Stimulated activated CD4-positive, alpha-beta T cell treated with anti-CD3 and anti-CD28 coated beads, Interleukin-4, amount 100 ng/mL, for 1 hour (primary cell): ENCODE measurements around the gene HAVCR1.
"Not testable (repeated sequence)": the region's sequence is repeated elsewhere in the genome, so short reads cannot be mapped to it uniquely, and the experiment has no call there.

Source experiments
- DNase-seq: peaks from one replicate; pipeline ENCODE4 v3.0.0-alpha.2; 2020

HAVCR1 gene

DNA sequence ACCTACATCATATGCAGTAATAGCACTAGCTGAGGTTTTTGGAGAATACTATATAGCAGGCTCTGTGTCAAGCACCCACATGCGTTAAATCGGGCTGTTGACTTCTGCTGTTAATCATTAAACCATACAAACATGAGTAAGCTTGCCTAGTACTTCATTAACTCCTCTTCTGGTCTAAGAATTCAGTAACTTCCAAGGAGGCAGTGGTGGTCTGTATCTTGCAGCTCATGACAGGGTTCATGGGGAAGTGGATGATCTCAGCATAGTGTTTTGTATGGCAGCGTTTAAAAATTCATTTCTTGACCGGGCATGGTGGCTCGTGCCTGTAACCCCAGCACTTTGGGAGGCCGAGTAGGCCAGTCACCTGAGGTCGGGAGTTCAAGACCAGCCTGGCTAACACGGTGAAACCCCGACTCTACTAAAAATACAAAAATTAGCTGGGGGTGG lies at the start of gene HAVCR1:
HAVCR1 (minus strand) TSS at position 24 of the 447 bp plus-strand sequence. CDS start 1,173 bp downstream, outside the sequence.
- DNase-seq: no peak

DNA sequence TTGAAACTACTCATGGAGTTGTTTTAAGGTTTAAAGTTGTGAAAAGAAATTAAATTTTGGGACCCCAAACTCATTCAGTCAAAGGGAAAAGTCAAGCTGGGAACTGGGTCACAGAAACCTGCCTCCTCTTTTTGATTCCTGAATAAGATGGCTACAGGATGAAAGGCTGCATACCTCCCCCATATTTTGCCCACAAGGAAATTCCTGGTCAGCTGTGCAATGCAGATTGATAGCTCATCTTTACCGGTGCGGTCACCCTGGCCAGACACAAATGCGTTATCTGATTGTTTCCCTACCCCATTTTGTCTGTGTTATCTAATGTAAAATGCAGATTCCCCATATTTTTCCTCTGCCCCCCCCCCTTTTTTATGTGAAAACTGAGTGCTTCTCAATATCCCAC lies 48.6 kb upstream of the HAVCR1 start:
- DNase-seq: no peak

- DNase-seq: no peak
Observed at GRCh38 chr5:157106630-157107461, 47.9 kb upstream of the HAVCR1 start.

- no peak for DNase-seq
Observed at GRCh38 chr5:157100140-157100679, 41.3 kb upstream of the HAVCR1 start.

DNA sequence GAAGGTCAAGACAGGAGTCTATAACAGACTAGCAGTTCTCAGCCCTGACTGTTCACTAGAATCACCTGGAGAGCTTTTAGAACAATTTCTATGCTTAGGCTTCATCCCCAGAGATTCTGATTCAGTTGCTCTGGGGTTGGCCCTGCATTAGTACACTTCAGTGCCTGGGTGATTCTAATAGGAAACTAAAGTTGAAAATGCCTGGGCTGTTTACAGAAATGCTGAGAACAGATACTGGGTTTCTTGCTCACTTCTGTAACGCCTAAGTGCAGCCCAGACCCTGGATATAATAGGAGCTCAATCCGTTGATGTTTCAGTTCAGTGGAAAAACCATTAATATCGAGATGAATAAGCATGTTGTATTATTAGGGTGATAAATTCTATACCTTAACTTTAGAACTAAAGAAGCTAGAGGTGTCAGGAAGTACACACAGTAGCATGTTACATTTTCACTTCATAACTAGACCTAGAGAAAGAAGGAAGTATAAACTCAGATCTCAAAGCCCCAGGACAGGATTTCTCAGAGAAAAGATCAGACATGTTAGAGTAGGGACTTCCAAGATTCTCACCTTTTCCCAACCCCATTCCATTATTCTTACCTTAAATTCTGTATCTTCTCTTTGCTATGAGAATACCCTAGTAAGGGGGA lies 29.6 kb upstream of the HAVCR1 start:
- DNase-seq: no peak

GRCh38 chr5:157086751-157087359 lies 27.9 kb upstream of the HAVCR1 start:
- DNase-seq: no peak

DNA sequence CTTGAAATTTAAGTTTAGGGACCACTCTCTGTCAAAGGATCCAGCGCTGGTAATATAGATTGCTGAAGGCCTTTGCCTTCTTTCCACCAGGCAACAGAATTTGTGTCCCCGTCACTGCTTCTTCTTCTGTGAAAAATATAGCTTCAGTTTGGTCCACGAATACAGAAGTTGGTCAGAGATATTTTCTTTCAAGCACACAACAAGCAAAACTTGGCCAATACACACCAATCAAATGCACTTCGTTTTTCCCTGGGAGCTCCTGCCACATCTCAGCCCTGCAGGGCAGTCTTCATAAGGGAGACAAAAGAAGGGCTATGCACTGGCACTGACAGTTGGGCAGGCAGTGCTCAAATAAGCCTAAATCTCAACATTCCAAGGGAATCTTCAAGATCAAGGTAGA lies 27.0 kb upstream of the HAVCR1 start:
- no peak for DNase-seq

DNA sequence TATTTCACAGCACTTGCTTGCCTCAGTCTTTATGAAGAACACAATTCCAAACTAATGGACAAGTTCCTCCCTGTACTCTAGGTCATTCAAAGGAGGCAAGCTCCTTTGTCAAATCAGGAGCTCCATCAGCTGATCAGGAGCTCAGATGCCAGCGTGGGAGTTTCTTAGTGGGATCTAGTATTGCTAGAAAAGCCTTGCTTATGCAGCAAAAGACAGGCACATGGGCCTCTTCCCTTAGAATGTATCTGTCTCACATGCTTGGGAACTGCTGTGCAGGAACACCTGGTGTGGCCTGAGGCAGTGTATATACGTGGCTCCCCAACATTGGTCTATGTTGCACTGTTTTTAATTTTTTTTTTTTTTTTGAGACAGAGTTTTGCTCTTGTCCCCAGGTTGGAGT lies 21.4 kb upstream of the HAVCR1 start:
- DNase-seq: no peak

DNA sequence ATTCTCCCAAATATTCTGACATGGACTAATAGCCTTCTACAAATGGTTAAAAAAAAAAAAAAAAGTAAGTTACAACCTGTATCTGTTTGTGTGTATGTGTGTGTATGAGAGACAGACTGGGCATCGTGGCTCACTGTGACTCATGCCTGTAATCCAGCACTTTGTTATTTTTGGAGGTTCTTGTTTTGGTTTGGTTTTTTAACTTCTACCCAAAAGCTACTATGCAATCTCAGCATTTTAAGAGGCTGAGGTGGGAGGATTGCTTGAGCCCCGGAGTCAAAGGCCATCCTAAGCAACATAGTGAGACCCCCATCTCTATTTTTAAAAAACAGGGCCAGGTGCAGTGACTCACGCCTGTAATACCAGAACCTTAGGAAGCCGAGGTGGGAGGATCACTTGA lies 17.6 kb upstream of the HAVCR1 start:
- no peak for DNase-seq

DNA sequence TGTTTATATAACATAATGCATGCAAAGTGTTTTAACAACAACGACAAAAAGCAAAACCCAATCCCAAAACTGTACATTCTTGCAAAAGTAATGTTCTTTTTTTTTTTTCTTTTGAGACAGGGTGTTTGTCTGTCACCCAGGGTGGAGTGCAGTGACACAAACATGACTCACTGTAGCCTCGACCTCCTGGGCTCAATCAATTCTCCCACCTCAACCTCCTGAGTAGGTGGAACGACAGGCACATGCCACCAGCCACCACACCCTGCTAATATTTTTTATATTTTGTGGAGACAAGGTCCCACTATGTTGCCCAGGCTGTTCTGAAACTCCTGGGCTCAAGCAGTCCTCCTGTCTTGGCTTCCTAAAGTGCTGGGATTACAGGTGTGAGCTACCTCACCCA lies 13.6 kb upstream of the HAVCR1 start:
- no peak for DNase-seq

DNA sequence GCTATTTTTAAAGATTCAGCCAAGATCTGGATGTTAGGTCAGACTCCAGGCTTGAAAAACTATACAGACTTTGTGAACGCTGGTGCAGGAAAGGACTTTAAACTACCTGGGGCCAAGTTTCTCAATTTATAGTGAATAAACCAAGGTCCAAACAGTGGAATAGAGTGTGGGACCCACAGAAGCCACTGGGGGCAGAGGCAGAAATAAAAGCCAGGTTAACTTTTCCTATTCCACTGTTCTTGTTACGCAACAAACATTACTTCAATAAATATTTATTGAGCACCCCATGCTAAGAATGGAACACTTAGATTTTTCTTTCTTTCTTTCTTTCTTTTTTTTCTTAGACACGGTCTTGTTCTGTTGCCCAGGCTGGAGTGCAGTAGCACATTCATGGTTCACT lies 11.0 kb upstream of the HAVCR1 start:
- DNase-seq: no peak

GRCh38 chr5:157068785-157069184 lies 9.9 kb upstream of the HAVCR1 start:
- no peak for DNase-seq

- no peak for DNase-seq
Observed at GRCh38 chr5:157068339-157068738, 9.4 kb upstream of the HAVCR1 start.

GRCh38 chr5:157067005-157067404 lies 8.1 kb upstream of the HAVCR1 start:
- no peak for DNase-seq

GRCh38 chr5:157066080-157066479 lies 7.2 kb upstream of the HAVCR1 start:
- no peak for DNase-seq

GRCh38 chr5:157063776-157064430 lies 5.0 kb upstream of the HAVCR1 start:
- DNase-seq: no peak

GRCh38 chr5:157059891-157060290 lies 975 bp upstream of the HAVCR1 start:
- DNase-seq: no peak

- no peak for DNase-seq
Observed at GRCh38 chr5:157057459-157058370, 1.2 kb downstream of the HAVCR1 start.

- not testable (repeated sequence) for DNase-seq
Observed at GRCh38 chr5:157056848-157057247, 2.1 kb downstream of the HAVCR1 start.

DNA sequence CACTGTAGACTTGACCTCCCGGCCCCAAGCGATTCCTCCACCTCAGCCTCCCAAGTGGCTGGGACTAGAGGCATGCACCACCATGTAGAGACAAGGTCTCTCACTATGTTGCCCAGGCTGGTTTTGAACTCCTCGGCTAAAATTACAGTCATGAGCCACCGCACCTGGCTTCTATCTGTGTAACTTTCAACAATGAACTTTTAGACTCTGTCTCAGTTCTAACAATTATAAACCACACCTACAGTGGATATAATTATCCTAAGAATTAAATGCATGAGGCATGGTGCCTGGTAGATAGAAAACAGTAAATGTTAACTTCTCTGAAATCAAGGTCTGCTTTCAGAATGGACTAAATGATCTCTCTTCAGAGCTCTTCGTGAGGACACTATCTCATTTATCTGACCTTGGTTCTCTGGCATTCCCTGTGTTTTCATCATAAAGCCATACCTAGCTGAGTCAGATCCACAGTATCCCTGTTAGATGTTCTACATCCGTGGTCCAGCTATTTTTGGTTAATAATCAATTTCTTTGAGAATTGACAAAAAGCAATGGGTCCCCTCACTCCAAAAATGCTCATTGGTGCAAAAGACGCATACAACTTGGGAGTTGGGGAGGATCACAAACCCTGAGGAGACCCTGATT lies 7.2 kb downstream of the HAVCR1 start:
- DNase-seq: no peak

GRCh38 chr5:157050050-157050449 lies 8.9 kb downstream of the HAVCR1 start:
- DNase-seq: no peak
